ENCODE measurements around the gene PHRF1.

DNA sequence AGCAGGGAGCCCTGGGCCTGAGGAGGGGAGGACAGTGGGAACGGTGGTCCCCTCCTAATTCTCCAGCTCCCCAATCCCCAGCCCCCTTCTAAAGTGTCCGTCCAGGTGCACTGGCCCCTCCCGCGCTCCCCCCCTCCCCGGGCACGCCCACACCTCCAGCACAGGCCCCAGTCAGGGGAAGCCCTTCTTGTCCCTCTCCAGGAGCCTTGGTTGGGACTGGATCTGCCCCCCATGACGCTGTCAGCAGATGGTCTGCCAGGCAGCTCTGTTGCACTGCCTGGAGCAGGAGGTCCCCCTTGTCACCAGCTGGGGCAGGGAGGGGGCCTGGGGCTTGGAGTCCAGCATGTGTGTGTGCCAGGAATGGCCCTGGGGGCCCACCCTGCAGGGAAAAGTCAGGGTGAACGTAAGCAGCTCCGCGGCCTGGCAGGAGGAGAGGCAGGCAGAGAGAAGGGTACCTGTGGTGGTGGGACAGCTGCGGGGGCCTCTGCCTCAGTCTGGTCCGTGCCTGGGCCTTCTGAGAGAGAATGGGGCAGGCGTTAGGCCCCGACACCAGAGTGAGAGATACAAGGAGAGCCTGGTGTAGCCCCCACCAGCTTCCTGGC lies 37.9 kb downstream of the PHRF1 start:
- TF ChIP-seq POLR2A (IDR thresholded peaks at IDR 0.05), result no peak
- TF ChIP-seq, protein P1, sequence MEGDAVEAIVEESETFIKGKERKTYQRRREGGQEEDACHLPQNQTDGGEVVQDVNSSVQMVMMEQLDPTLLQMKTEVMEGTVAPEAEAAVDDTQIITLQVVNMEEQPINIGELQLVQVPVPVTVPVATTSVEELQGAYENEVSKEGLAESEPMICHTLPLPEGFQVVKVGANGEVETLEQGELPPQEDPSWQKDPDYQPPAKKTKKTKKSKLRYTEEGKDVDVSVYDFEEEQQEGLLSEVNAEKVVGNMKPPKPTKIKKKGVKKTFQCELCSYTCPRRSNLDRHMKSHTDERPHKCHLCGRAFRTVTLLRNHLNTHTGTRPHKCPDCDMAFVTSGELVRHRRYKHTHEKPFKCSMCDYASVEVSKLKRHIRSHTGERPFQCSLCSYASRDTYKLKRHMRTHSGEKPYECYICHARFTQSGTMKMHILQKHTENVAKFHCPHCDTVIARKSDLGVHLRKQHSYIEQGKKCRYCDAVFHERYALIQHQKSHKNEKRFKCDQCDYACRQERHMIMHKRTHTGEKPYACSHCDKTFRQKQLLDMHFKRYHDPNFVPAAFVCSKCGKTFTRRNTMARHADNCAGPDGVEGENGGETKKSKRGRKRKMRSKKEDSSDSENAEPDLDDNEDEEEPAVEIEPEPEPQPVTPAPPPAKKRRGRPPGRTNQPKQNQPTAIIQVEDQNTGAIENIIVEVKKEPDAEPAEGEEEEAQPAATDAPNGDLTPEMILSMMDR (IDR thresholded peaks at IDR 0.05), result no peak

All from adrenal gland (tissue), 5 donors.